Choroid plexus epithelial cell (primary cell): ENCODE measurements around the gene HNRNPDL.
A peak's percentile ranks its signal among the peaks of the same experiment; 100 is the strongest.
"Not testable (repeated sequence)": the region's sequence is repeated elsewhere in the genome, so short reads cannot be mapped to it uniquely, and the experiment has no call there.

Source experiments
- DNase-seq: peaks from one replicate; pipeline ENCODE4 v3.0.0-alpha.2; 2010; ENCODE audit warnings: low read depth
- H3K4me3 ChIP-seq: 2 replicates; pipeline ENCODE4 v1.5.1; 2011; ENCODE audit warnings: low read depth, mild to moderate bottlenecking, control low read depth, low read length, moderate library complexity
- CTCF ChIP-seq: conservative IDR thresholded peaks from 2 replicates; pipeline ENCODE4 v1.5.1; 2011; ENCODE audit warnings: low read depth, mild to moderate bottlenecking, control low read depth, inconsistent platforms, low read length, moderate library complexity

The HNRNPDL gene

DNA sequence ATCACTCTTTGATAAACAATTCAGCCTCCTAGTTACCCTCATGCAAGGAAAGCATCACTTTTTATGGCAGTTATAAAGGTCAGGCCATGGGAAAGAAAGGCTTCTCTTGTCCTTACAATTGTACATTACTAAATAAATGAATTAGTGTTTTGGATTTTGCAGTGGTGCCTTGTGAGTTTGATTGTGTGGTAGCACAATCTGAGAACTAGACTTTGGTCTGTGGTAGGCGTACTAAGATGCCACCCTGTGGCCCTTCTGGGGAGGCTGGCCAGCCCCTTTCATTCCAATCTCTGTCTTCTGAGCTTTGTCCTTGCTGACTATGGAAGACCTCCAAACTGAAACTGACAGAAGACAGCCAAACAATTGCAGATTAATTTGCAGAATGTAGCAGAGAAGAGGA, 41.9 kb downstream of the HNRNPDL start:
- DNase-seq, result no peak
- TF ChIP-seq CTCF, result no peak
- no peak overlapping the region for H3K4me3 ChIP-seq

DNA sequence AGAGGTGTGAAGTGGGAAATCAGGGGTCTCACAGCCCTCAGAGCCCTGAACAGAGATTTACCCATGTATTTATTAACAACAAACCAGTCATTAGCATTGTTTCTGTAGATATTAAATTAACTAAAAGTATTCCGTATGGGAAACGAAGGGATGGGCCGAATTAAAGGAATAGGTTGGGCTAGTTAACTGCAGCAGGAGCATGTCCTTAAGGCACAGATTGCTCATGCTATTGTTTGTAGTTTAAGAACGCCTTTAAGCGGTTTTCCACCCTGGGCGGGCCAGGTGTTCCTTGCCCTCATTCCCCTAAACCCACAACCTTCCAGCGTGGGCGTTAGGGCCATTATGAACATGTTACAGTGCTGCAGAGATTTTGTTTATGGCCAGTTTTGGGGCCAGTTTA, 44.0 kb downstream of the HNRNPDL start:
- H3K4me3 ChIP-seq, DNase-seq: not testable (repeated sequence)

GRCh38 chr4:82382751-82383150, 47.5 kb downstream of the HNRNPDL start:
- DNase-seq, result peak; percentile 61
- TF ChIP-seq CTCF, result no peak
- no peak overlapping the region for H3K4me3 ChIP-seq

GRCh38 chr4:82381661-82382296, 48.5 kb downstream of the HNRNPDL start:
- DNase-seq, result no peak
- no peak overlapping the region for H3K4me3 ChIP-seq
- TF ChIP-seq CTCF, result no peak

DNA sequence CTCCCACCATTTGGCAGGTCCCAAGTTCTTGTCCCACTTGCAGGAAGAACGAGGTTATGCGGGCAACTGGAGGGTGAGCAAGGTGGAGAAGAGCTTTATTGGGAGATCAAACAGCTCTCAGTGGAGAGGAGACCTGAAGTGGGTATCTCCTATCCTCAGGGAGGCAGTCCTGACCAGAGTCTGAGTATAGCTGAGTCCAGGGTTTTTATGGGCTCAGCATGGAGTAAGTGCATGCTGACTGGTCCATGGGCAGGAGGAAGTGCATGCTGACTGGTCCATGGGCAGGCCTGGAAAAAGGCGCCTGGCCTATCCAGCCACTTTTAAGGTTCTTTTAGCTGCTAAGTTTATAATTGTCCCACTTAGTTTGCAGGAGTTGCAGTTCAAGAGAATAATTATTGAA, 49.0 kb downstream of the HNRNPDL start:
- no peak for DNase-seq
- H3K4me3 ChIP-seq, result no peak overlapping the region
- TF ChIP-seq CTCF, result no peak

GRCh38 chr4:82380831-82381230, 49.4 kb downstream of the HNRNPDL start:
- no peak for TF ChIP-seq CTCF
- no peak overlapping the region for H3K4me3 ChIP-seq
- DNase-seq, result no peak

DNA sequence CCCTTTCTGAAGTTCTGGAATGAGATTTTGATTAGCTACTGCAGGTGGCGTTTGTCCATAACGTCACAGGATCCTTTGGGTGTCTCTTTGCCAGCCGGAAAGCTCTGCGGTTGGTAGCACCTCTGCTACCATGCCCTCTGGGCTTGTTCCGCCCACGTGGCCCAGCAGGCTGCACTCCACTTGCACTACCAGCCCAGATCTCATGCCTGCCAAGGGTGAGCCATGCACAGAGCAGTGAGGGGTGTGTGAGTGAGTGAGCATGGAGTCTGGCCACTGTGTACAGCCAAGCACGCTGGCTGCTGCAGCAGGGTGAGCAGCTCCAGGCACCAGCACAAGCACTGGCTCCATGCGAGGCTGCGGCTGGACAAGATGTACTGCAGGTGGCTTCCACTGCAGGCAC, 49.9 kb downstream of the HNRNPDL start:
- TF ChIP-seq CTCF, result no peak
- no peak for DNase-seq
- H3K4me3 ChIP-seq, result no peak overlapping the region
